NCI-H128 (cell line): ENCODE data around the gene BSPH1.
"Not testable (repeated sequence)": the region's sequence is repeated elsewhere in the genome, so short reads cannot be mapped to it uniquely, and the experiment has no call there.

ENCODE experiments used
- DNase-seq: peaks from one replicate; lab custom pipeline; 2025; ENCODE audit not compliant: unreplicated experiment; lab: John Stamatoyannopoulos, UW

The BSPH1 gene

DNA sequence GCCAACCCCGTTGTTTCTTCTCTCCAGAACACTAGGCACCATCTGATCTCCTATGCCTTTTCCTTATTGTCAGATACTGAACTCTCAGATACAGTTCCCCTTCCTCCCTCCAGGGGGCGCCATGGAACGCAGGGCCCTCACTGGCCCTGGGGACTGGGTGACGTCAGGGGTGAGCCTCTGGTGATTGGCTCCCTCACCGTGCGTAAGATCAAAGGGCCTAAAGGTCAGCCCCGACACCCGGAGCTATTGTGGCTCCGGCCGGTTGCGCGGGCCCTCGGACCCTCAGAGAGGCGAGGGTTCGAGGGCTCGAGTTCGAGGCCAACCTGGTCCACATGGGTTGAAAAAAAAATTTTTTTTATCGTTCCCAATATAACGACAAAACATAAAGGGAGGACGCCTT lies 63.4 kb downstream of the BSPH1 start:
- DNase-seq, result not testable (repeated sequence)

DNA sequence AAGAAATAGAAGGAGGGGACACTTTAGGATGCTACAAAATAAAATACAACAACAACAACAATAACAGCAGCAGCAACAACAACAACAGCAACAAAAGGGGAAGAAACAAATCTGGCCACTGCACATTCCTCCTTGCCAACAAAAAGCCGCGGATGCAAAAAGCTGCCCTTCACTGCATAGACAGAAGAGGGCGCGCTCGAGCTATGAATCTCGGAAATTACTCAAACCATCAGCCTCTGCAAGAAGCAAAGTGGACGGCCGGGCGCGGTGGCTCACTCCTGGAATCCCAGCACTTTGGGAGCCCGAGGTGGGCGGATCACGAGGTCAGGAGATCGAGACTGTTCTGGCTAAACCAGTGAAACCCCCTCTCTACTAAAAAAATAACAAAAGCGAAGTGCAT lies 71.9 kb downstream of the BSPH1 start:
- DNase-seq, result not testable (repeated sequence)
